DOHH2 (cell line): ENCODE results near the gene TSHZ2.

ENCODE experiments used
- CTCF ChIP-seq: fragments of 200-600 bp; sonication (generic); IDR thresholded peaks from one replicate; pipeline ENCODE4 v1.5.1; 2014; ENCODE audit warnings: antibody characterized with exemption, mild to moderate bottlenecking, low read depth, low read length; ENCODE audit not compliant: poor library complexity, severe bottlenecking
- EZH2phosphoT487 ChIP-seq: fragments of 200-600 bp; sonication (generic); IDR thresholded peaks from 2 replicates; pipeline ENCODE4 v1.6.1; 2017; ENCODE audit warnings: borderline replicate concordance, mild to moderate bottlenecking, antibody characterized with exemption, low read length, moderate library complexity, mixed read lengths

GRCh38 chr20:53264604-53265003 lies 292.4 kb downstream of the TSHZ2 start:
- TF ChIP-seq CTCF (no peak), EZH2phosphoT487 (no peak)
